SK-N-SH (cell line): ENCODE measurements around the gene SUPT5H. TPM values are rescaled to one million over a fixed set of nuclear protein-coding genes. Genes with fewer than 3 reads are reported as not detected.

ENCODE experiments used
- CTCF ChIA-PET: fragments of 300-600, 350-600 bp; formaldehyde crosslinking; extraction: SDS; loops from one replicate; lab custom pipeline; 2021; lab: Yijun Ruan, JAX
- POLR2A ChIA-PET: fragments of 350-600 bp; sonication (Branson Sonifier 250); formaldehyde crosslinking; extraction: SDS; loops from one replicate; lab custom pipeline; 2020; ENCODE audit warnings: antibody characterized with exemption, inconsistent platforms; lab: Yijun Ruan, JAX
- DNase-seq: peaks from one replicate; pipeline ENCODE4 v3.0.0; 2012
- H2AFZ ChIP-seq: fragments of 200-600 bp; sonication (generic); 2 replicates; pipeline ENCODE4 v1.8.1; 2016; ENCODE audit warnings: antibody characterized with exemption, mild to moderate bottlenecking, low read depth
- H3F3A ChIP-seq: fragments of 200-600 bp; sonication (generic); replicated peaks from 2 replicates; pipeline ENCODE3; 2016; ENCODE audit warnings: antibody characterized with exemption, mild to moderate bottlenecking; ENCODE audit not compliant: insufficient read depth
- H3K27ac ChIP-seq, 2 experiments: fragments of 200-500 bp in 1 of 2; fragments of 200-600 bp in 1 of 2; sonication (Bioruptor generic) in 1 of 2; sonication (generic), shearing (Covaris generic) in 1 of 2; 2 replicates each; pipeline versions ENCODE4 v1.5.1 to v1.6.1; 2014 to 2016; ENCODE audit warnings: low read depth in 2 of 2, inconsistent platforms in 1 of 2, low read length in 1 of 2, mild to moderate bottlenecking in 1 of 2, mixed read lengths in 1 of 2
- H3K27me3 ChIP-seq: fragments of 200-600 bp; sonication (generic), shearing (Covaris generic); 2 replicates; pipeline ENCODE4 v1.6.1; 2016; ENCODE audit warnings: mixed run types; ENCODE audit not compliant: insufficient read depth
- H3K36me3 ChIP-seq, 2 experiments: fragments of 200-500 bp in 1 of 2; fragments of 200-600 bp in 1 of 2; sonication (Bioruptor generic) in 1 of 2; sonication (generic) in 1 of 2; replicated peaks in 1 of 2; 2 replicates each; pipeline versions ENCODE3 to v1.5.1; 2014 to 2016; ENCODE audit warnings: low read length in 1 of 2, mild to moderate bottlenecking in 1 of 2; ENCODE audit not compliant: insufficient read depth in 2 of 2, control insufficient read depth in 1 of 2
- H3K4me1 ChIP-seq, 2 experiments: fragments of 200-500 bp in 1 of 2; fragments of 200-600 bp in 1 of 2; sonication (Bioruptor generic) in 1 of 2; sonication (generic), shearing (Covaris generic) in 1 of 2; 2 replicates each; pipeline versions ENCODE4 v1.5.1 to v1.6.1; 2014 to 2016; ENCODE audit warnings: low read depth in 1 of 2, low read length in 1 of 2, mixed run types in 1 of 2; ENCODE audit not compliant: insufficient read depth in 2 of 2, control insufficient read depth in 1 of 2
- H3K4me2 ChIP-seq: fragments of 200-600 bp; sonication (generic), shearing (Covaris generic); 2 replicates; pipeline ENCODE4 v1.6.1; 2017; ENCODE audit warnings: mixed run types
- H3K4me3 ChIP-seq, 2 experiments: fragments of 200-500 bp in 1 of 2; fragments of 200-600 bp in 1 of 2; sonication (Bioruptor generic) in 1 of 2; sonication (generic), shearing (Covaris generic) in 1 of 2; 2 replicates each; pipeline versions ENCODE4 v1.5.1 to v1.8.1; 2014 to 2016; ENCODE audit warnings: low read depth in 2 of 2, inconsistent platforms in 1 of 2, low read length in 1 of 2, mild to moderate bottlenecking in 1 of 2, mixed read lengths in 1 of 2, moderate library complexity in 1 of 2
- H3K79me2 ChIP-seq: fragments of 200-600 bp; sonication (generic); 2 replicates; pipeline ENCODE4 v1.8.1; 2017; ENCODE audit warnings: mild to moderate bottlenecking; ENCODE audit not compliant: insufficient read depth
- H3K9ac ChIP-seq: fragments of 200-600 bp; sonication (generic); 2 replicates; pipeline ENCODE4 v1.6.1; 2017; ENCODE audit warnings: mixed run types
- H3K9me2 ChIP-seq: fragments of 200-600 bp; sonication (generic); 2 replicates; pipeline ENCODE4 v1.6.1; 2017; ENCODE audit warnings: mixed run types
- H3K9me3 ChIP-seq: fragments of 200-600 bp; sonication (generic); 2 replicates; pipeline ENCODE4 v1.6.1; 2017; ENCODE audit warnings: mixed run types, mild to moderate bottlenecking, moderate library complexity
- H4K20me1 ChIP-seq: fragments of 200-600 bp; sonication (generic); 2 replicates; pipeline ENCODE4 v1.6.1; 2017; ENCODE audit warnings: mild to moderate bottlenecking, mixed run types; ENCODE audit not compliant: insufficient read depth
- CHD2 ChIP-seq: fragments of 150-350 bp; IDR thresholded peaks from 2 replicates; pipeline ENCODE4 v1.6.1; 2018; ENCODE audit warnings: low read length; ENCODE audit not compliant: partially characterized antibody
- ELF1 ChIP-seq: IDR thresholded peaks from 2 replicates; pipeline ENCODE4 v1.4.0; 2012
- EP300 ChIP-seq, 2 experiments: IDR thresholded peaks; 2 replicates each; pipeline versions ENCODE4 v1.4.0 to v1.6.1; 2012; ENCODE audit warnings: borderline replicate concordance in 1 of 2, low read depth in 1 of 2, low read length in 1 of 2
- FOSL2 ChIP-seq: IDR thresholded peaks from 2 replicates; pipeline ENCODE4 v1.4.0; 2012; ENCODE audit warnings: low read depth, mild to moderate bottlenecking, moderate library complexity, borderline replicate concordance
- FOXJ3 ChIP-seq: sonication (generic); formaldehyde crosslinking; IDR thresholded peaks from 2 replicates; pipeline ENCODE4 v1.5.1; 2020; ENCODE audit warnings: mild to moderate bottlenecking, missing genetic modification reagents
- FOXM1 ChIP-seq: IDR thresholded peaks from 2 replicates; pipeline ENCODE4 v1.4.0; 2012; ENCODE audit warnings: low read depth, mild to moderate bottlenecking
- GABPA ChIP-seq: IDR thresholded peaks from 2 replicates; pipeline ENCODE4 v1.4.0; 2012; ENCODE audit warnings: low read depth, mild to moderate bottlenecking
- GATA2 ChIP-seq: sonication (generic); formaldehyde crosslinking; IDR thresholded peaks from 2 replicates; pipeline ENCODE4 v1.5.0; 2020; ENCODE audit warnings: mild to moderate bottlenecking, missing genetic modification reagents
- IRF3 ChIP-seq: fragments of 150-350 bp; IDR thresholded peaks from 2 replicates; pipeline ENCODE4 v1.6.1; 2016; ENCODE audit warnings: mild to moderate bottlenecking, low read depth, low read length
- JUND ChIP-seq: IDR thresholded peaks from 2 replicates; pipeline ENCODE4 v1.4.0; 2012
- MAX ChIP-seq: IDR thresholded peaks from 2 replicates; pipeline ENCODE4 v1.4.0; 2012; ENCODE audit warnings: low read depth
- MXI1 ChIP-seq: IDR thresholded peaks from 2 replicates; pipeline ENCODE4 v1.6.1; 2012; ENCODE audit warnings: mild to moderate bottlenecking, low read depth, low read length, improper control_type of control experiment
- POLR2AphosphoS5 ChIP-seq: IDR thresholded peaks from 2 replicates; pipeline ENCODE4 v1.6.1; 2012; ENCODE audit warnings: low read depth, low read length
- RAD21 ChIP-seq: IDR thresholded peaks from 2 replicates; pipeline ENCODE4 v1.6.1; 2012; ENCODE audit warnings: mild to moderate bottlenecking, low read length
- RCOR1 ChIP-seq: fragments of 150-350 bp; IDR thresholded peaks from 2 replicates; pipeline ENCODE4 v1.6.1; 2017; ENCODE audit warnings: antibody characterized with exemption, low read length
- RXRA ChIP-seq: IDR thresholded peaks from 2 replicates; pipeline ENCODE4 v1.4.0; 2012; ENCODE audit warnings: low read depth, mild to moderate bottlenecking, borderline replicate concordance
- SIN3A ChIP-seq: IDR thresholded peaks from 2 replicates; pipeline ENCODE4 v1.6.1; 2012; ENCODE audit warnings: low read depth, mild to moderate bottlenecking, low read length, moderate library complexity, borderline replicate concordance
- SMC3 ChIP-seq: IDR thresholded peaks from 2 replicates; pipeline ENCODE4 v1.6.1; 2012; ENCODE audit warnings: low read depth, low read length, improper control_type of control experiment
- TAF1 ChIP-seq: IDR thresholded peaks from 2 replicates; pipeline ENCODE4 v1.6.1; 2012; ENCODE audit warnings: low read depth, mild to moderate bottlenecking, low read length, moderate library complexity, borderline replicate concordance
- TCF12 ChIP-seq: IDR thresholded peaks from 2 replicates; pipeline ENCODE4 v1.4.0; 2012
- TEAD4 ChIP-seq: IDR thresholded peaks from 2 replicates; pipeline ENCODE4 v1.4.0; 2012; ENCODE audit warnings: mild to moderate bottlenecking, borderline replicate concordance; ENCODE audit not compliant: insufficient read depth
- USF1 ChIP-seq: IDR thresholded peaks from 2 replicates; pipeline ENCODE4 v1.4.0; 2012; ENCODE audit warnings: low read depth, borderline replicate concordance
- YY1 ChIP-seq: IDR thresholded peaks from 2 replicates; pipeline ENCODE4 v1.4.0; 2012; ENCODE audit warnings: low read depth, mild to moderate bottlenecking
- WGBS: methylation state at CpG from one replicate; pipeline ENCODE4 v1.1.6; 2017; ENCODE audit warnings: low lambda C conversion rate; 5-methylcytosine and 5-hydroxymethylcytosine counted together
- polyA plus RNA-seq, 3 experiments: library from polyadenylated mRNA; depleted of rRNA; stranded (reverse); fragments of >200 nt; gene quantifications; 2 replicates each; pipeline ENCODE4 v1.2.3, GENCODE V29; 2012
- TF ChIP-seq, protein P1 (sequence below): IDR thresholded peaks from 2 replicates; pipeline ENCODE4 v1.4.0; 2012; ENCODE audit warnings: low read depth, borderline replicate concordance

The SUPT5H gene
- polyA plus RNA-seq, 1 of the 3 experiments (the other 2 are of a cell fraction), result 137 TPM

- peaks cover 21 to 33% of the 10 kb centered on the region in 2 experiments for H3K36me3 ChIP-seq
- peak overlapping the region; percentile 12; the same call in 1 of the 2 replicates for H3K4me2 ChIP-seq
- no peak for DNase-seq
- CTCF ChIA-PET, result no interaction called here
- no peak overlapping the region for H2AFZ ChIP-seq
- H4K20me1 ChIP-seq, result peaks cover 14% of the 10 kb centered on the region
- no peaks in the 10 kb centered on the region for H3K9me2 ChIP-seq
- H3K9ac ChIP-seq, result peak overlapping the region; percentile 25; the same call in 1 of the 2 replicates
- peaks cover 25% of the 10 kb centered on the region for H3K79me2 ChIP-seq
- WGBS, result 53% methylated on average over 22 of the region's 25 CpGs
- no peaks in the 10 kb centered on the region for H3K9me3 ChIP-seq
- H3K27ac ChIP-seq, result peak overlapping the region; percentile 12 to 92; a peak in 2 of 4 replicates
- POLR2A ChIA-PET, result no interaction called here
- TF ChIP-seq USF1 (no peak; the same call in 1 of the 2 replicates), FOXJ3 (CRISPR knock-in tag) (no peak), RCOR1 (no peak), ELF1 (peak; percentile 72; the same call in 1 of the 2 replicates), TAF1 (no peak), TCF12 (no peak), FOXM1 (no peak), FOSL2 (peak; percentile 64; the same call in 1 of the 2 replicates), RAD21 (no peak), SIN3A (peak; percentile 55; the same call in 1 of the 2 replicates), RXRA (no peak), IRF3 (no peak), JUND (peak; percentile 23; the same call in 1 of the 2 replicates), GABPA (0 out of 2 replicates have a peak, but pooled peaks have one; percentile 12), EP300 (IDR thresholded peaks at IDR 0.05; ENCODE audit: borderline replicate concordance in 1 of 2, low read depth in 1 of 2, low read length in 1 of 2) (no peak), MXI1 (no peak), TEAD4 (no peak), MAX (0 out of 2 replicates have a peak, but pooled peaks have one; percentile 73), POLR2AphosphoS5 (peak; percentile 66), SMC3 (no peak), CHD2 (no peak), YY1 (no peak), GATA2 (CRISPR knock-in tag) (no peak)
- TF ChIP-seq, protein P1, sequence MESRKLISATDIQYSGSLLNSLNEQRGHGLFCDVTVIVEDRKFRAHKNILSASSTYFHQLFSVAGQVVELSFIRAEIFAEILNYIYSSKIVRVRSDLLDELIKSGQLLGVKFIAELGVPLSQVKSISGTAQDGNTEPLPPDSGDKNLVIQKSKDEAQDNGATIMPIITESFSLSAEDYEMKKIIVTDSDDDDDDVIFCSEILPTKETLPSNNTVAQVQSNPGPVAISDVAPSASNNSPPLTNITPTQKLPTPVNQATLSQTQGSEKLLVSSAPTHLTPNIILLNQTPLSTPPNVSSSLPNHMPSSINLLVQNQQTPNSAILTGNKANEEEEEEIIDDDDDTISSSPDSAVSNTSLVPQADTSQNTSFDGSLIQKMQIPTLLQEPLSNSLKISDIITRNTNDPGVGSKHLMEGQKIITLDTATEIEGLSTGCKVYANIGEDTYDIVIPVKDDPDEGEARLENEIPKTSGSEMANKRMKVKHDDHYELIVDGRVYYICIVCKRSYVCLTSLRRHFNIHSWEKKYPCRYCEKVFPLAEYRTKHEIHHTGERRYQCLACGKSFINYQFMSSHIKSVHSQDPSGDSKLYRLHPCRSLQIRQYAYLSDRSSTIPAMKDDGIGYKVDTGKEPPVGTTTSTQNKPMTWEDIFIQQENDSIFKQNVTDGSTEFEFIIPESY, result no peak; the same call in 1 of the 2 replicates
- no peak overlapping the region for H3K4me3 ChIP-seq
- peaks cover 67% of the 10 kb centered on the region for H3F3A ChIP-seq
- H3K4me1 ChIP-seq, result peaks cover 17 to 33% of the 10 kb centered on the region in 2 experiments; a peak in 3 of 4 replicates
- H3K27me3 ChIP-seq, result no peaks in the 10 kb centered on the region
Observed at GRCh38 chr19:39430675-39431593, 14.4 kb upstream of the SUPT5H start.
